ENCODE data around the gene ST6GALNAC3.

Gene ST6GALNAC3

DNA sequence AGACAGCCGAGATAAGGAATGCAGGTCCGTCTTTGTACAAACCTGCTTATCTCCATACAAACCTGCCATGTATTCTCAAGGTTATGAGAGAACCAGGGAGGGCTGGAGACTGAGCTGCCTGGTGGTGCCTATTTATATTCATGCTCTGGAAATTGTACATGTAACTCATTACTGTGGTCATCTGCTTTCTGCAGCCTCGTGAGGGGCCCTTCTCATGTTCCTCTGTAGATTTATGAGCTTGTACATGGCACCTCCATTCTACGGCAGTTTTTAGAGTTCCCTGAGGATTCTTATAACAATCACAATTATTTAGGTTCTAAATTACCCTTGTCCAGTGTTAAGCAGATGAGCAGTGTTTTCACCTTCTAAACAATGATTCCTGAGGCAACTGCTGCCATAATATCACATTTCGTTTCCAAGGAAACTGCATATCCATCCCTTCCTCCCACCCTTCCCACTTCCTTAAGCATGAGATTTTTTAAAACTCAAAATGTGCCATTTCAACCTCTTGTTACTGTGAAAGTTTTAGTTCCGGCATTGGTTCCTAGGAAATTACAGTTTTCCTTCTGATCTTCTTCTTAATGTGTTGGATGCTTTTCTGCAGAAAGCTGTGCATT is 112.1 kb downstream of the ST6GALNAC3 start:
- no peak for DNase-seq (ENCODE audit: low read depth in 1 of 2, low spot score in 1 of 2)

DNA sequence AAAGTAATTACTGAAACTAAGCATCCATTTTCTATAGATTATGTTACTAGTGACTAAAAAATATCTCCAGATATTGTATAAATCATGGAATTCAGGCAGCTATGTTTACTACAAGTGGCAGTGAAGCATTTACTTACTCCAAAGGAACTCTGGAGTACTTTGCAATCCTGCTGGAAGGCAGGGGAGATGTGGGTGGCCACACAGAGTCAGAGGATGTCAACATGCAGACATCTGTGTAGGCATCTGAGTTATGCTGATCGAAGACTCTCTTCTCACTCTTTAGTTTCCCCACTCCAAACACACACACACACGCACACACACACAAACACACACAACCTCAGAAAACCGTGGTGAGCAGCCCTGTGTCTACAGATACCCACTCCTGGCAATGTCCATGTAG is 112.9 kb downstream of the ST6GALNAC3 start:
- DNase-seq (ENCODE audit: low read depth in 1 of 2, low spot score in 1 of 2) = no peak

DNA sequence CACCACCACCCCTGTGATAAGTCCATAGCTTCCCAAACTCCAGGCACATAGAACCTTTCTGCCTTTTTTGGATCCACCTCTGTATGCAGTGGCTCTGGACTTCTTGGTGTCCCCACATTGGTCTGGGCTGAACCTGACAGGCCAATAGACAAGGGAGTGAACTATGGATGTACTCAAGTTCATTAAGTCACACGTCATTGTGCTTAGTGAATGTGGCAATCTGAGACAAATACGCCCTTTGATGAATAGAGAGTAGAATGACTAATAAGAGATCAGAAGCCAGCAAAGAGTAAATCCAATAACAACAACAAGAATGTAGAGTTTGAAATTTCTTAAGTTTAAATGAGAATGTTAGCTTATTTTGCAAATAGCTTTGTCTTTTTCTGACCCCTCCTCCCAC is 114.8 kb downstream of the ST6GALNAC3 start:
- DNase-seq (ENCODE audit: low read depth in 1 of 2, low spot score in 1 of 2) = no peak

DNA sequence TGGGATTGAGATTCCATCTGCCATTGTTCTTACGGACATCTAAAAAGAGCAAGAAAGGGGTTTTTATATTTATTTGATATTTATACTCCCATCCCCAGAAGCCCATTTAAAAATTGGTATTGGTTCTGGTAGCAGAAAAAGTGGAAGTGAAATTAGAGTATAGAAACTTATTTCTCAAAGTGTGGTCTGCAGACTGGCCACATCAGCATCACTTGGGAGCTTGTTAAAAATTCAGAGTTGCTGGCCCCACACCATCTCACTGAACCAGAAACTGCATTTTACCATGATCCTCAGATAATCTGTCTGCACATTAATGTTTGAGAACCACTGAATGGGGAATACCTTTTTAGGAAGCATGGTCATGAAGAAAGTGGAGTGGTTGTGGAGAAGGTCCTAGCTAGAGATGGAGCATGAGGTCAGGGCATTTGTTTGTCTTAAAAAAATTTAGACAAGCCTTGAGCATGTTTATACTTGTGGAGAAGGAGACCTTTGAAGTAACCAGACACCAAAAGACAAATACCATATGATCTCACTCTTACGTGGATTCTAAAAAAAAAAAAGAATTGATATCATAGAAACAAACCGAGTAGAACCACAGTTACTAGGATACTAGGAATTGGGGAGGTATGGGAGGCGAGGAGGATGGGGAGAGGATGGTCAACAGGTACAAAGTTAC is 116.3 kb downstream of the ST6GALNAC3 start:
- no peak for DNase-seq (ENCODE audit: low read depth in 1 of 2, low spot score in 1 of 2)

DNA sequence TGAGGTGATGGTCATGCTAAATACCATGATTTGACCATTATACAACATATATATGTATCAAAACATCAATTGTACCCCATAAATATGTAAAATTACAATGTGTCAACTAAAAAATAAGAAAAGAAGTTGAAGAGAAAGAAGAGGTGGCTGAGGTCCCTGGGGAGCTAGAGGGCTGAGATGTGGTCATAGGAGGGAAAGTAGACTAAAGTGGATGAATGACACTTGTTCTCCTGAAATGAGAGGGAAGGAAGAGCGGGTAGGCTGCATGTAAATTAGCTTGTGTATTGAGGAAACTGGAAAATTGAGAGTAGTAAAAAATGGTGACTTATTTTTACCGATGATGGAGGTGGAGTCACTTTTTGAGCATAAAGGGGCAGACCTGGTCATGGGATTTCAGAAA is 117.0 kb downstream of the ST6GALNAC3 start:
- DNase-seq (ENCODE audit: low read depth in 1 of 2, low spot score in 1 of 2) = no peak

DNA sequence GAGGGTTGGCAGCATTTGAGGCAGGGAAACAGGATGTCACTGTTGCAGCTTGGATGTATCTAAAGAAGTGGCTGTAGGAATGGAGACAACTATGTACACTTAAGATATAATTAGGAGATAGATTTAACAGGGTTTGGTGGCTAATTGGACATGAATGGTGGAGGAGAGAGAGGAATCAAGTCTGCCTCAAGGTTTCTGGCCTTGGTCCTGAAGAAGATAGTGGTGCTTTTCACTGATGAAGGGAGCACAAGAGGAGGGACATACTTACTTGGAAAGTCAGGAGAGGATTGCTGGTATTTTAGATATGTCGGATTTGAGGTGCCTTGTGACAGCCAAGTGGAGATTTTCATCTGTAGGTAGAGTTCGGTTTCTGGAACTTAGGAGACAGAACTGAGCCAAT is 123.9 kb downstream of the ST6GALNAC3 start:
- DNase-seq (ENCODE audit: low read depth in 1 of 2, low spot score in 1 of 2) = no peak

DNA sequence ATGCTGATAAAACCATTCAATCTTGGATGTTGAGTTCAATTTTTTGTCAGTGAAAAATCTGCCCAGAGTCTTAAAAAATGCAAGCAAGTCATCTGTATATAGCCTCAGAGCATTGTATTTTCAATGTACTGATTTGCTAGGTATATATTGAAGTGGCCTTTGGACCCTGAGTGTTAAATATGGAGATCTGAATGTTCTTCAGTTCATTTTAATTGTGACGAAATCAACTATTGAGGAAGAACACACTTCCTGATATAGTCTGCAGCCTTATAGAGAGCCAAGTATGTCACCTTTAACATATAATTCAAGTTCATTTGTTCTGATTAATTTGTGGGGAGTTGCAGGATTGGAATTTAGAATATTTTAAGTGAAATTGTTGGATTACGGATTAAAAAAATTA is 128.1 kb downstream of the ST6GALNAC3 start:
- no peak for DNase-seq (ENCODE audit: low read depth in 1 of 2, low spot score in 1 of 2)

DNA sequence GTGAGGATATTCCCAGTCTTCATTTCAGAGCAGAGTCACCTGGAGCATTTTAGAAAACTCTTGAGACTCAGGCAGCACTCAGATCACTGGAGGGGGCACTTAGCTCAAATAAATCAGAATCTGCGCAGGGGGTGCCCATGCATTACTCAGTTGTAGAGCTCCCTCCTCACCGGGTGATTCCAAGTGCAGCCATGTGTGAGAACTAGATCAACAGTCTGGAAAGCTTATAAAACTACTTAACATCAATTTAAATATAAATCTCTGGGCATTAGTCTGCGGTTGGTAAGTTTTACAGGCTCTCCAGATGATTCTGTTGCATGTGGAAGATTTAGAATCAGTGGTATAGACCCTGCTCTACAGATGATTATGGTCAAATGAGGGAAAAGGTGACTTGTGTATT is 128.6 kb downstream of the ST6GALNAC3 start:
- DNase-seq (ENCODE audit: low read depth in 1 of 2, low spot score in 1 of 2) = no peak

DNA sequence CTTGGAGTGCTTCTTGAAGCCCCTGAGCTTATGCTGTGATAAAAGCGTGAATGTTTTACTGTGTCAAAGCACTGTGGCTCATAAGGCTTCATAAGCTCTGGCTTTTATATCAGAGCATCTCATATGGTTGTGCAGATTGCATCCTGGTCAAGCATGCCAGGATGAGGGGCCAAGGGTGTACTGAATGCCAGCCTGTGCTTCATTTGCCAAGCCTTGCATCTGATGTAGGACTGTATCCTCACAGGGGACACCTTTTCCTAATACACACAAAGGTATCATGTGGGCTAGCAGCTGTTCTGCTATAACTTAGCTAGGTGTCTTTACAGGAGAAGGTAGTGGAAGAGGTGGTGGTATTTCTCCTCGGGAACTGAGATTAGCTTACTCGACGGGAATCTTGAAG is 134.7 kb downstream of the ST6GALNAC3 start:
- no peak for DNase-seq (ENCODE audit: low read depth in 1 of 2, low spot score in 1 of 2)

DNA sequence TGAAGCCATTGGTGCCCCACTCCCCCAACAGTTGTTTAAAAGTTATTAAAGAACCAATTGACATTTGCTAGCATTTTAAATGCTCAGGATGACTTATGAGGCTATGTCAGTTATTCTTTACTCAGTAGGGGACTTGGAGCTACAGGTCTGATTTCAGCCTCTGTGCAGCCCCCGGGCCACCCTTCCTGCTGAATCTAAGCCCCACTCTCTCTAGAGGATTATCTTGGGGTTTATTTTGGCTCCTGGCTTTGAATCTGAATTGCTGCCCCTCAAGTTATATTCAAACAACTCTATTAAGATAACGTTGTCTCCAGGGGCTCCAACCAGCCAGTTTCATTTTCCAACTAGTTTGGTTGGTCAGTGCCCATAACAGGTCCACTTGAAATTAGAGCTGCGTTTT is 135.1 kb downstream of the ST6GALNAC3 start:
- DNase-seq (ENCODE audit: low read depth in 1 of 2, low spot score in 1 of 2) = no peak

DNA sequence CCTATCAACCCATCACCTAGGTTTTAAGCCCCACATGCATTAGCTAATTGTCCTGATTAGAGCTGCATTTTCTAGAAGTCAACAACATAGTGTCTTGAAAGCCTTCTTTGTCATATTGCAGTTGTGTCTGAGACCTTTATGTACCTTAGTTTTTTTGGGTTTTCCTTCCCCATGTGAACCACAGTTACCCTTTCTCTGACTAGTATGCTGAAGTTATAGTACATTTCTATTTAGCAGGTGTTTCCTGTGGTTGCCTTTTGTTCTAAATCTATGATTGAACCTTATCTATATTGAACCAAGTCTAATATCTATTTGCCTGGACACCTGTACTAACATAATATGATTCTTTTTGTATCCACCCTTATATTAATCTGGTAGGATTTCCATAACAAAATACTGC is 135.6 kb downstream of the ST6GALNAC3 start:
- DNase-seq (ENCODE audit: low read depth in 1 of 2, low spot score in 1 of 2) = no peak

DNA sequence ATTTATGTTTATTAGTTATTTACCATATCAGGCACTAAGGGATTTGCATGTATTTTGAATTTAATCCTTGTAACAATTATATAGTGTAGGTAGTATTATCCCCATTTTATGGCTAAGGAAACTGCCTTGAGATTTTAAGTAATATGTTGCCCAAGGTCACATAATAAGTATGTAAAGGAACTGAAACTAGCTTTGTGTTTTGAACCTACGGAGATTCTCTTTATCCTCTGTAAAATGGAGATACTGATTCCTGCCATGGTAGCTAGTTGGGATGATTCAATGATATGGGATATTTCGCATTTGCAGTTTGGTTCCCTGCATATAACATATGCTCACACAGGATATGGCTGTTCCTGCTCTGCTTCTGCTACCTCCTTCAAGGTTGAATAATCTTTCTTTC is 144.3 kb downstream of the ST6GALNAC3 start:
- no peak for DNase-seq (ENCODE audit: low read depth in 1 of 2, low spot score in 1 of 2)

DNA sequence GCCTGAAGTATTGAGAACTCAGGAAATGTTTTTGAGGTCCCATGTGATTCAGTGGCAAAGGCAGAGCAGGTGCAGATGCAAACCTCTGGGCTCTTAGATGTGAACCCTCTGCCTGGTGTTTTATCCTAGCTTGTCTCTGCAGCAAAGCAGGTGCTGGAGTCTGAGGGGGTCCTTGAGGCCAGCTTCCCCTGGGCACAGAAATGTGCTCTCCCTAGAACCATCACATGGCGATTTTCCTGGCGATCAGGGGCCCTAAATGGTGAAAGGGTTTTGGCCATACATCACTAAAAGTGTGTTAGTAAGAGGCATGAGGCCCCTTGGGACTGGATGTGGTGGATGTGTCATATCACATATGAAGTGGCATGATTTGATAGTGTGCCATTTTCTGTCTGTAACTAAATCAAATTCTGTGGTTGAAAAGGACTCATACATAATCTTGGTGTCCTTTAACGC is 144.8 kb downstream of the ST6GALNAC3 start:
- DNase-seq (ENCODE audit: low read depth in 1 of 2, low spot score in 1 of 2) = no peak

DNA sequence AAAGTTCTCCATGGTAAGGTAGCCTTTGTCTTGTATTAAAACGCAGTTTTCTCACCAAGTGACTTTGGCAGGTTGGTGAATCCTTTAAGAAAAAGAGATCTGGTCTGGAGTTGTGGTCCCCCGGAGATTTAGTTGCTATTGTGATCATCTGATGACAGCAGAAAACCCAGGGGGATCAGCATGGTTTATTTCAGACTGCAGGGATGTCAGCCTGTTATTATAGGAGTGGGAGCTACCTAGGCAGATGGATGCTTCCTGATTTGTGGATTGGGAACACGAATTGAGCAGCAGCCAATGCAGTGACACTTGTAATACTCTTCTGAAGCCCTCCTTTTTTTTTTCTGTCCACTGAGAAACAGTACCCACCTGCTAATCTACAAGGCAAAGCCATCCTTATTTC is 150.2 kb downstream of the ST6GALNAC3 start:
- DNase-seq (ENCODE audit: low read depth in 1 of 2, low spot score in 1 of 2) = no peak

DNA sequence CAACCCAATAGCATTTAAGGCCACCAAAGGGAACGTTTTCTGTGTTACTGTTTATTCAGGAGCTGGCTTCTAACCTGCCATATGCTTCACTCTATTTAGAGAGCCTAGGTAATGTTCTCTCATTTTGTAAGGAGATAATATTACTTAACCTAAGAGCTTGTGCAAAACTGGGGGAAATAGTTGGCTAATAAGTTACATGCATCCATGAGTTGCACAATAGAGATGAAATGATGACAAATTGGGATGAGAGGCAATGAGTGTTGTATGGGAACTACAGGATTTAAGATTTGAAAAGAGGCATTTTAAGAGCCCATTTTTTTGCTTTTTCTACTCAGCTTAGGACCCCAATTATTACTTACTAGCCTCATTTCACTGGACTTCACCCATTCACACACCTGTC is 151.0 kb downstream of the ST6GALNAC3 start:
- DNase-seq (ENCODE audit: low read depth in 1 of 2, low spot score in 1 of 2) = no peak

DNA sequence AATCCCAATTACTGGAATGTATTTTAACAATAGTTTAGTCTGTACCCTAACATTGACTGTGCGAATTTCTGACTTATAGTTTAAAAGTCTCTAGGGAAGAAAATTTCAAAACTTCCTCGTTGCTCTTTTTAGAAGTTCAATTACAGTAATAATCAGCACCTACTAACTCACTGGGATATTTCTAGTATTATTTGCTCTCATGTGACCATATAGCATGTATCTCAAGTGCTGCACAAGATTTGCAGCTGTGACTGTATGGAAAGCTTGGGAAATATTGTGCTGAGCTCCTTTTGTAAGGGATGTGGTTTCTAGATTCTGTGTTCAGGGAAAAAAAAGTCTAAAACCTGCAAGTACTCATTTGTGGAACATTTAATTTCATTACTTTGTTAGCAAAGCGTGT is 153.1 kb downstream of the ST6GALNAC3 start:
- no peak for DNase-seq (ENCODE audit: low read depth in 1 of 2, low spot score in 1 of 2)

DNA sequence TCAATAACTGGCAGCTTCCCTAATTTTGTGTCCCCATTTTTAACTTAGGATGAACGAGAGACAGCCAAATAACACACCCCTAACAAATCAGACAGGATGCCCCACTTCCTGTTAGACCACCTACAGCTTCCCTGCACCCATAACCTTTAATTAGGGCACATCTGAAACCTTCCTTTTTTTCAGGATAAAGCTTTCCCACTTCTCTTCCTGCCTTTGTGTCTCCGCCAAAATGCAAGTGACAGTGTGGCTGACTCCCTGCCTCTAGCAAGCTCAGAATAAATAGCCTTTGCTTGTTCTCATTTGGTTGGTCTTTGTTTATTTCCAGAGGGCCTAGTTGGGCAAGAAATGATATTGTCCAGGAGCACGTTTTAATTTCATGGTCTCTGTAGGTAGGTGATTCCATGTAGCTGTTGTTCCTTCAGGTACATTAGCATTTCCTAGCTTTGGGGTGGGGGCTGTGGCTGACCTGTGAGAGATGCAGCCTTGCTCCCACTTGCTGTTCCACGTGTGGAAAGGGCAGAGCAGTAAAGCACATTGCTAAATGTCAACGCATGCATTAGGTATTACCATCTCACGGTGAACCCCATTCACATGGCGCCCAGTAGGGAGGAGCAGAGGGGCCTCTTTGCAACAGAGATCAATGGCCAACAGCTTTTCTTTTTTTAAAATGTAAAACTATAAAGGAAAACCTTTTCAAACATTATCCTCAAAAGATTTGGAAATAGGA is 154.9 kb downstream of the ST6GALNAC3 start:
- DNase-seq (ENCODE audit: low read depth in 1 of 2, low spot score in 1 of 2) = no peak

DNA sequence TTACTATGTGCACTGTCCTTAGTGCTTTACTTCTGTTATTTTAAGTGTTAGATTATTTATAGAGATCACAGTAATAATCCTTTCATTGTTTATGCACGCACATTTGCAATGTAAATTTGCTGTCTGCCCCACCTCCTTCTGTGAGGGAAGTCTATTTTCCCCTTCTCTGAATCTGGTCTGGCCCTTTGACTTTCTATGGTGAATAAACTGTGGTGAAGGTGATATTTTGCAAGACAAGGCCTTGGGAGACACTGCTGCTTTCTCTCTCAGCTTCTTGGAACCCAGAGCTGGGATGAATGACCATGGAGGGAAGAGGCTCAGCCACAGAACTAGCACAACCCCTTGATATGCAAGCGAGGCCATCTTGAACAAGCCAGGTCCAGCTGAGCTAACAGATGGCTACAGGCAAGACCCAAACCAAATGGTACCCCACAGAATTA is 156.3 kb downstream of the ST6GALNAC3 start:
- DNase-seq (ENCODE audit: low read depth in 1 of 2, low spot score in 1 of 2) = no peak

DNA sequence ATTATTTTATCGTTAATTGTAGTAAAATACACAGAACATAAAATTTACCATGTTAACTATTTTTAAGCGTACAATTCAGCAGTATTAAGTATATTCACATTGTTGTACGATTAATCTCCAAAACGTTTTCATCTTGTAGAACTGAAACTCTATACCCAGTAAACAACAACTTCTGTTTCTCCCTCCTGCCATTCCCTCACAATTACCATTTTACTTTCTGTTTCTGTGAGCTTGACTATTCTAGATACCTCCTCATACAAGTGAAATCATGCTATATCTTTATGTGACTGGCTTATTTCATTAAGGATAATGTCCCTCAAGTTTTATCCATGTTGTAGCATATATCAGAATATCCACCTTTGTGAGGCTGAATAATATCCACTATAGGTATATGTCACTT is 156.8 kb downstream of the ST6GALNAC3 start:
- no peak for DNase-seq (ENCODE audit: low read depth in 1 of 2, low spot score in 1 of 2)

DNA sequence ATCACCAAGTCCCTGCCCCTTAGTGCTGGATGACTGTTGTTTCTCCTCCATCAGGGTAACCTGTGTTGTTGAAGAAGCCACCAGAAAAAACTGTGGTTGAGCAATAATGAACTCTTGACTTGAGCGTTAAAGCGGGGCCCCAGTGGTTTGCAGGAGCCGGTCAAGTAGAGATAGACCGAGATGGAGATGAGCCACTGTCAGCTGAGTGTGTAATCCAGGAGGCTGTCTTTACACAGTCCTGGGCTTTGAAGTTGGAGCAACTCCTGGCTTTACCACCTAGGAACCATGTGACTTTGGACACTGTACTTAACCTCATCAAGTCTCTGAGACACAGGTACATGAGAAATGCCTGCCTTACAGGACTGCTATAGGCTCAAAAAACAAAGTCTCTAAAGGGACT is 158.1 kb downstream of the ST6GALNAC3 start:
- no peak for DNase-seq (ENCODE audit: low read depth in 1 of 2, low spot score in 1 of 2)

DNA sequence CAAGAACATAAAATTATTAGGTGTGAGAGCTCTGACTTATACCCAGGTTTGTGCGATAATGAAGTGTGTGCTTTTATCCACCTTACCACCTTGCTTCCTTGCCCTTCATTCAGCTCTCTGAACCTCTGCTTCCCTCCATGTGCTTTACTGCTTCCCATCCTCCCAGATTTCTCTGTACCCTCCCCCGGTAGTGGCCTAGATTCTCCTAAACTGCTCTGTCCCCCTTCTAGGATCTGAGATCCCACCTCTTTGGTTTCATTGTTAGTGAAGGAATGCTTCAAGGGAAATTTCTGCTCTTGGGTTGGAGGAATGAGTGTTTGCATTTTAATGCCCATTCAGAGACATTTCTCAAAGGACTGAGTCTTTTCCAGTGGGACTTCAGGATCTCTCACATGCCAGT is 159.5 kb downstream of the ST6GALNAC3 start:
- DNase-seq (ENCODE audit: low read depth in 1 of 2, low spot score in 1 of 2) = no peak

DNA sequence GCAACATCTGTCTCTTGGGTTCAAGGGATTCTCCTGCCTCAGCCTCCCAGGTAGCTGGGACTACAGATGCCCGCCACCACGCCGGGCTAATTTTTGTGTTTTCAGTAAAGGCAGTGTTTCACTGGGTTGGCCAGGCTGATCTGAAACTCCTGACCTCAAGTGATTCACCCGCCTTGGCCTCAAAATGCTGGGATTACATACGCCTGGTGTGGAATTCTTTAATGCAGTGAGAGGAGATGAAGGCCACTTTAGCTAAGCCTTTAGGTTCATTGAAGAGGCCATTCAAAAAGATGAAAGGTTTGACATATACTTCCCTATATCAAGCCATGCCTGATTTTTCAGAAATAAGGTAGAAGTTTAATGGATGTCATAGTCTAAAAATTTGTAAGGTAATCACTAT is 162.7 kb downstream of the ST6GALNAC3 start:
- no peak for DNase-seq (ENCODE audit: low read depth in 1 of 2, low spot score in 1 of 2)

All from activated CD4-positive, alpha-beta T cell treated with anti-CD3 and anti-CD28 coated beads, Interleukin-2, amount 50 U/mL, for 24 hours (primary cell).